Testis (tissue), 3 donors: ENCODE data around the gene ZCCHC14. TPM values are rescaled to one million over a fixed set of nuclear protein-coding genes. Genes with fewer than 3 reads are reported as not detected.
A peak's percentile ranks its signal among the peaks of the same experiment; 100 is the strongest.
"Not testable (repeated sequence)": the region's sequence is repeated elsewhere in the genome, so short reads cannot be mapped to it uniquely, and the experiment has no call there.

Experiments
- DNase-seq: peaks from one replicate; pipeline ENCODE4 v3.0.0-alpha.2; 2019
- H3K27ac ChIP-seq, 2 donors: fragments of 200-600 bp; sonication (generic); one replicate each; pipeline ENCODE4 v1.5.1; 2019
- H3K27me3 ChIP-seq: fragments of 200-600 bp; sonication (generic); one replicate; pipeline ENCODE4 v1.5.1; 2019
- H3K36me3 ChIP-seq: fragments of 200-600 bp; sonication (generic); one replicate; pipeline ENCODE4 v1.5.1; 2017; ENCODE audit warnings: low read depth; ENCODE audit errors: missing control alignments
- H3K4me1 ChIP-seq: fragments of 200-600 bp; sonication (generic); one replicate; pipeline ENCODE4 v1.5.1; 2019
- H3K4me3 ChIP-seq, 2 donors: fragments of 200-600 bp; sonication (generic); one replicate each; pipeline ENCODE4 v1.5.1; 2017 to 2019
- H3K9me3 ChIP-seq: fragments of 200-600 bp; sonication (generic); one replicate; pipeline ENCODE4 v1.5.1; 2017
- CTCF ChIP-seq, 3 experiments: fragments of 450-650 bp in 2 of 3; fragments of 200-600 bp in 1 of 3; sonication (generic) in 1 of 3; IDR thresholded peaks; one replicate each; pipeline ENCODE4 v1.5.1; 2016 to 2019; ENCODE audit warnings: antibody characterized with exemption in 3 of 3, mild to moderate bottlenecking in 2 of 3, moderate library complexity in 1 of 3
- POLR2A ChIP-seq: fragments of 450-650 bp; IDR thresholded peaks from one replicate; pipeline ENCODE4 v1.6.1; 2017; ENCODE audit warnings: antibody characterized with exemption, mild to moderate bottlenecking, moderate library complexity
- WGBS, 2 donors: methylation state at CpG; one replicate each; pipeline ENCODE4 v1.1.5; 2018; 5-methylcytosine and 5-hydroxymethylcytosine counted together
- intact Hi-C: fragments of 100-400 bp; cut with DNase I; formaldehyde crosslinking; loops from one replicate; pipeline ENCODE4 v1.15.1; 2023; ENCODE audit warnings: low total_unique reads
- polyA plus RNA-seq: library from polyadenylated mRNA; stranded (reverse); fragments of 350-450 nt; fragmentation: Illumina TruSeq; extraction: RNeasy Lipid Tissue Mini Kit (QIAGEN cat#74804); gene quantifications from one replicate; pipeline ENCODE4 v1.2.3, GENCODE V29; 2014; ENCODE audit warnings: low read depth, low replicate concordance; ENCODE audit not compliant: insufficient read depth
- total RNA-seq, 2 donors: library from RNA; depleted of rRNA; stranded (reverse); fragments of >200 nt; gene quantifications; one replicate each; pipeline ENCODE4 v1.2.3, GENCODE V29; 2016

ZCCHC14 gene
- total and polyA plus RNA-seq, 3 donors from 2014 or later: 82.3 to 130 (median 94.0) TPM

DNA sequence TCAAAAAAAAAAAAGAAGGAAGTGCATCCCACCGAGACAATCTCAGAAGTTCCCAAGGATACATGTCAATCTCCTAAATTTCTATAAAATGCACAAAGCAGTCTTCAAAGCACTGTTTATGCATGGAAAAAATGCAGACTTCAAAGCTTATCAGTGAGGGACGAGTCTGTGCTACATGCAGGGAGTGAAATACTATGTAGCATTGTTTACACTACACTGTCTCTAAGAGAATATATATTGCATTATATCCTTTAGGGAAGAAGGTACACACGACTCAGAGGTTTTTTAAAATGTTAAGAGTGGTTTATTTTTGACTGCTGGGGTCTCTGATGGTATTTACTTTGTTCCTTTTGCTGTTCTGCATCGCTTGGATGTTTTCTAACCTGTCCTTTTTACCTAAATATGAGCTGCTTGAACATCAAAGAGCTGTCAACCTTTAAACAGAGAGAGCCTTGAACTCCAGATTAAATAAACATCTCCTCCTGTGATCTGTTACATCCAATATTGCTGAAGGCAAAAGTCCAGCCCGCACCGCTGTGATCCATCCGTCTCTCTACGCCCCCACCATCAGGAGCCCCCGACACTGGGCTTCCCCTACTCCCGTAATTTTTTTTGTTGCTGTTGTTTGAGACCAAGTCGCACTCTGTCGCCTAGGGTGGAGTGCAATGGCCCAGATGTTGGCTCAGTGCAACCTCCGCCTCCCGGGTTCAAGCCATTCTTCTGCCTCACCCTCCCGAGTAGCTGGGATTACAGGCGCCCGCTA lies 110.6 kb downstream of the ZCCHC14 start:
- 13 to 14% methylated on average over 17 of the region's 17 CpGs for whole genome bisulfite sequencing, 2 donors
- no peak for TF ChIP-seq CTCF (IDR thresholded peaks at IDR 0.05)
- no peak for TF ChIP-seq POLR2A
- Histone ChIP-seq H3K9me3 (no peaks in the 10 kb centered on the region), H3K4me1 (peaks cover 33% of the 10 kb centered on the region), H3K36me3 (no peaks in the 10 kb centered on the region), H3K4me3 (peak overlapping the region; percentile 78 to 80), H3K27me3 (no peaks in the 10 kb centered on the region), H3K27ac (peak overlapping the region; percentile 90 to 95)
- intact Hi-C loops: loop anchor here (5.0 kb wide), 1 partner anchor 65 kb away; the partner anchor contains the start of gene C16orf95
- no peak for DNase-seq

DNA sequence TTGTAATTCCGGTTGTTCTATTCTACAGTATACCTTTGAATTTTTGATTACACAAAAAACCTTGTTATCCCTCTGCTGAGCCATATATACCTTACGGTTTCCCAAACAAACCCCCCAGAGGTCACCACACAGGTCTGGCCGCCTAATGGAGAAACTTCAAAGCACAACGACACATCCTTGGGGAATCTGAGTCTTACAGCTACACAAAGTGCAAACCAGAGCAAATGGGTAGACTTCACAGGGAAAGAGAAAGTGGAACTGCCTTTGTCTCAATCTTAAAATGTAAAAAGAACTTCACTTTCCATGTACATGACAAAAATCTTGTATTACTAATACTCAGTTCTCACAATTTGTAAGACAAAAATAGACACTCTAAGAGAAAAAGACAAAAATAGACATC lies 111.9 kb downstream of the ZCCHC14 start:
- intact Hi-C loops: loop anchor here (2.0 to 5.0 kb wide), 2 partner anchors 54 to 64 kb away; partner anchors contain the start of gene C16orf95
- Histone ChIP-seq H3K36me3 (no peaks in the 10 kb centered on the region), H3K9me3 (no peaks in the 10 kb centered on the region), H3K27me3 (no peaks in the 10 kb centered on the region), H3K4me1 (peaks cover 31% of the 10 kb centered on the region), H3K27ac (peak overlapping the region; percentile 3 to 95), H3K4me3 (no peak overlapping the region)
- WGBS, 2 donors: 59 to 69% methylated on average over 4 of the region's 4 CpGs
- no peak for DNase-seq
- TF ChIP-seq CTCF (IDR thresholded peaks at IDR 0.05) (no peak), POLR2A (no peak)

DNA sequence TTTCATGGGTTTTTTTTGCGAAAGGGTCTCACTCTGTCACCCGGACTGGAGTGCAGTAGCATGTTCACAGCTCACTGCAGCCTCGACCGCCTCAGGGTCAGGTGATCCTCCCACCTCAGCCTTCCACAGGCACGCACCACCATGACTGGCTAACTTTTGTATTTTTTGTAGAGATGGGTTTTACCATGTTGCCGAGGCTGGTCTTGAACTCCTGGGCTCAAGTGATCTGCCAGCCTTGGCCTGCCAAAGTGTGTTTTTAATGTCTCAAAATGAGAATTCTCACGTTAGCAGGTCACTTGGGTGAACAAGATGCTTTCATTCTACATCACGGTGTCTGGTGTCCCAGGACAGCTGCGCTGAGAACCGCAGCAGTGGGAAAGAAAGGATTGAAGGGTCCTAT lies 112.4 kb downstream of the ZCCHC14 start:
- DNase-seq: no peak
- Histone ChIP-seq H3K36me3 (no peaks in the 10 kb centered on the region), H3K27ac (peak overlapping the region; percentile 3 to 95), H3K9me3 (no peaks in the 10 kb centered on the region), H3K27me3 (no peaks in the 10 kb centered on the region), H3K4me1 (peaks cover 31% of the 10 kb centered on the region), H3K4me3 (no peak overlapping the region)
- whole genome bisulfite sequencing, 2 donors: 84 to 87% methylated on average over 9 to 10 of the region's 10 CpGs
- intact Hi-C loops: loop anchor here (2.0 to 5.0 kb wide), 2 partner anchors 54 to 63 kb away; partner anchors contain the start of gene C16orf95
- TF ChIP-seq CTCF (IDR thresholded peaks at IDR 0.05) (no peak), POLR2A (no peak)

DNA sequence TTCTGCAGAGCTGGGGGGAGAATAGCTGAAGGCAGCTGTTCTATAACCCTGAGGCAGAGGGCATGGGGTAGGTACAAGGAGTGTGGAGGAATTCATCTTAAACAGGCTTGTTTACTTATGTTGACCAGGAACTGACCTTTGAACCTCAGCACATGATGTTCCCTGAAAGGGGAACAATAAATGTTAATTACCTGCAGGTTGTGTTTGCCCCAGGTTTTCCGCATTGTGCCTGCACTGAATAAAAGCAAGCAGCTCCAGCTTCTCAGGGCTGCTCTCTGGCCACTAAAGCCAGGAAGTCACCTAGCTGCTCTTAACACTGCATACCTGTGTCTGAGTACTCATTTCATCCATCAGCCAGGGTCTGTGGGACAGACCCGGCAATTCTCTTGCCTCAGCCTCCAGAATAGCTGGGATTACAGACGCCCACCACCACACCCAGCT lies 113.5 kb downstream of the ZCCHC14 start:
- DNase-seq, intact Hi-C loops, H3K27ac ChIP-seq, H3K36me3 ChIP-seq, H3K9me3 ChIP-seq, H3K27me3 ChIP-seq, H3K4me3 ChIP-seq: not testable (repeated sequence)
- WGBS, 2 donors: 83 to 87% methylated on average over 3 of the region's 3 CpGs
- peaks cover 25% of the 10 kb centered on the region for H3K4me1 ChIP-seq

DNA sequence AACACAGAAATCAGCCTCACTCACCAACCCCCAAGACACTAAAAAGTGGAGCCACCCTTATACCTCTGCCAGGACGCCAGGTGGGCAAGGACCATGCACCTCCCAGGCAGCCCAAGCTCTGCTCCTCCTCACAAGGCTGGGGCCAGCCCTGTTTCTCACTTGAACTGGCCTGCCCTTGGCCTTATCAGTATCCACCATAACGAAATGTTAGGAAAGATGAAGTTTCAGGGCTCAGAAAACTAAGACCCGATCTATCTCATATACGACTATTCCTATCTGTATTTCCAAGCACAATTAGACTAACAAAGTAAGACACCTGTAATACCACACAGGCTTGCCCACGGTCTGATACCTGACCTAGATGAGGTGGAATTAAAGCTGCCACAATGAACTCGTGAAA lies 116.2 kb downstream of the ZCCHC14 start:
- no peak for DNase-seq
- Histone ChIP-seq H3K9me3 (no peaks in the 10 kb centered on the region), H3K27me3 (no peaks in the 10 kb centered on the region), H3K4me3 (no peak overlapping the region), H3K4me1 (peaks cover 12% of the 10 kb centered on the region), H3K27ac (no peak overlapping the region), H3K36me3 (no peaks in the 10 kb centered on the region)
- 83% methylated on average over 6 of the region's 6 CpGs for WGBS, 2 donors
- no peak for TF ChIP-seq CTCF (IDR thresholded peaks at IDR 0.05)
- TF ChIP-seq POLR2A: no peak
- intact Hi-C loops: no loop called here
